GM12878 (cell line): ENCODE measurements around the gene IGLL5. TPM values are rescaled to one million over a fixed set of nuclear protein-coding genes. Genes with fewer than 3 reads are reported as not detected.

Experiments used
- ATAC-seq: fragments of 200-7000 bp; cut with Tn5 transposase; 3 replicates; pipeline ENCODE4 v1.9.1; 2020; ENCODE audit warnings: mild to moderate bottlenecking, moderate library complexity
- BruUV-seq: library from RNA; stranded (reverse); fragments of 400-500 nt; replicated peaks from 2 replicates; lab custom pipeline; 2021; lab: Mats Ljungman, UMichigan
- CTCF ChIA-PET: fragments of 300-600 bp; sonication (Branson Sonifier 250); formaldehyde crosslinking; extraction: SDS; loops from one replicate; lab custom pipeline; 2021; ENCODE audit warnings: inconsistent platforms; lab: Yijun Ruan, JAX
- POLR2A ChIA-PET: fragments of 350-600 bp; formaldehyde crosslinking; extraction: SDS; loops from one replicate; lab custom pipeline; 2021; ENCODE audit warnings: inconsistent platforms; lab: Charles Lee
- RAD21 ChIA-PET: fragments of 300-600 bp; sonication (Branson Sonifier 250); formaldehyde crosslinking; loops from one replicate; lab custom pipeline; 2023; ENCODE audit warnings: antibody characterized with exemption; ENCODE audit not compliant: unreplicated experiment; lab: Charles Lee
- SMC1A ChIA-PET: fragments of 300-600 bp; sonication (Branson Sonifier 250); formaldehyde crosslinking; loops from one replicate; lab custom pipeline; 2023; ENCODE audit not compliant: unreplicated experiment, uncharacterized antibody; lab: Charles Lee
- DNase-seq: peaks from one replicate; pipeline ENCODE4 v3.0.0-alpha.2; 2011; ENCODE audit warnings: low read depth, low spot score
- FAIRE-seq: peaks from 3 replicates; lab custom pipeline; 2011; peaks lifted over from hg19 to GRCh38; lab: Jason Lieb, UNC
- H2AFZ ChIP-seq: 2 replicates; pipeline ENCODE4 v1.6.0; 2011; ENCODE audit warnings: low read depth, low read length, control low read depth; ENCODE audit not compliant: control insufficient read depth
- H3K27ac ChIP-seq: 2 replicates; pipeline ENCODE4 v1.5.1; 2011; ENCODE audit warnings: control low read depth; ENCODE audit not compliant: control insufficient read depth, insufficient read depth
- H3K27me3 ChIP-seq, 2 experiments: replicated peaks in 1 of 2; 2 replicates each; pipeline versions ENCODE4 v1.6.0 to v1.6.1; 2011; ENCODE audit warnings: low read length in 1 of 2; ENCODE audit not compliant: control insufficient read depth in 2 of 2, insufficient read depth in 2 of 2
- H3K36me3 ChIP-seq, 2 experiments: 2 replicates each; pipeline ENCODE4 v1.5.1; 2011; ENCODE audit warnings: low read length in 1 of 2; ENCODE audit not compliant: control insufficient read depth in 2 of 2, insufficient read depth in 2 of 2
- H3K4me1 ChIP-seq: 2 replicates; pipeline ENCODE4 v1.6.1; 2011; ENCODE audit warnings: mild to moderate bottlenecking, low read length, moderate library complexity, mixed read lengths; ENCODE audit not compliant: control insufficient read depth, insufficient read depth
- H3K4me2 ChIP-seq: 2 replicates; pipeline ENCODE4 v1.6.0; 2011; ENCODE audit warnings: control low read depth; ENCODE audit not compliant: control insufficient read depth, insufficient read depth
- H3K4me3 ChIP-seq: fragments of 200-600 bp; sonication (generic); 2 replicates; pipeline ENCODE4 v1.5.1; 2016
- H3K79me2 ChIP-seq: 2 replicates; pipeline ENCODE4 v1.6.0; 2011; ENCODE audit warnings: low read length; ENCODE audit not compliant: control insufficient read depth, insufficient read depth
- H3K9ac ChIP-seq: 2 replicates; pipeline ENCODE4 v1.8.0; 2011; ENCODE audit warnings: low read length, control low read depth, mixed read lengths; ENCODE audit not compliant: control insufficient read depth, insufficient read depth
- H3K9me3 ChIP-seq: replicated peaks from 3 replicates; pipeline ENCODE4 v1.5.1; 2011; ENCODE audit warnings: mild to moderate bottlenecking, low read length; ENCODE audit not compliant: control insufficient read depth, insufficient read depth
- H4K20me1 ChIP-seq: 2 replicates; pipeline ENCODE4 v1.6.0; 2011; ENCODE audit not compliant: control insufficient read depth, insufficient read depth
- CBX5 ChIP-seq: sonication (generic); IDR thresholded peaks from 2 replicates; pipeline ENCODE4 v1.6.1; 2016; ENCODE audit warnings: low read depth, moderate library complexity, mild to moderate bottlenecking, inconsistent platforms
- KLF5 ChIP-seq: fragments of 450-650 bp; IDR thresholded peaks from 2 replicates; pipeline ENCODE4 v1.6.1; 2014; ENCODE audit warnings: mild to moderate bottlenecking; ENCODE audit not compliant: partially characterized antibody
- STAT1 ChIP-seq: fragments of 450-650 bp; conservative IDR thresholded peaks from 2 replicates; pipeline ENCODE4 v1.6.1; 2014; ENCODE audit warnings: antibody characterized with exemption, mild to moderate bottlenecking
- STAT3 ChIP-seq: IDR thresholded peaks from 2 replicates; pipeline ENCODE4 v1.6.1; 2011; ENCODE audit warnings: low read depth, low read length, improper control_type of control experiment
- ZBTB11 ChIP-seq: fragments of 450-650 bp; formaldehyde crosslinking; IDR thresholded peaks from 2 replicates; pipeline ENCODE4 v1.5.0; 2022; ENCODE audit warnings: mild to moderate bottlenecking, missing genetic modification characterization
- ZNF274 ChIP-seq: IDR thresholded peaks from one replicate; pipeline ENCODE4 v1.8.0; 2011; ENCODE audit not compliant: insufficient read length, insufficient read depth
- WGBS: methylation state at CpG from one replicate; pipeline ENCODE4 v1.1.6; 2016; ENCODE audit warnings: low lambda C conversion rate; ENCODE audit not compliant: insufficient replicate concordance, insufficient coverage; ENCODE audit errors: missing lambda C conversion rate; 5-methylcytosine and 5-hydroxymethylcytosine counted together
- in situ Hi-C: fragments of 300-500 bp; cut with MboI; formaldehyde crosslinking; loops from 9 replicates; pipeline ENCODE4 v1.14.3; 2018; ENCODE audit warnings: mixed read lengths
- intact Hi-C: fragments of 100-400 bp; cut with micrococcal nuclease; formaldehyde crosslinking; loops from one replicate; pipeline ENCODE4 v1.14.2; 2022; ENCODE audit not compliant: unreplicated experiment
- polyA plus RNA-seq, 11 experiments: library from polyadenylated mRNA; depleted of rRNA in 4 of 11; unstranded in 6 of 11; stranded (reverse) in 5 of 11; fragments of >200 nt; fragmentation: Nextera tagmentation in 4 of 11; fragmentation: Illumina TruSeq in 1 of 11; extraction: Ambion mirVana in 4 of 11; extraction: Trizol in 1 of 11; gene quantifications; 1 replicate in 1 of 11; 2 replicates in 10 of 11; pipeline versions ENCODE4 v1.2.1 to v1.2.3, GENCODE V29; 2011 to 2016; ENCODE audit warnings: inconsistent platforms in 2 of 11, missing spikeins in 2 of 11, low read depth in 1 of 11
- total RNA-seq, 4 experiments: library from RNA; depleted of rRNA in 3 of 4; stranded (reverse); fragments of >200 nt in 3 of 4; fragmentation: Illumina TruSeq in 1 of 4; extraction: Trizol in 1 of 4; gene quantifications; 2 replicates each; pipeline versions ENCODE4 v1.2.1 to v1.2.3, GENCODE V29; 2013 to 2021

The IGLL5 gene
- total and polyA plus RNA-seq, 10 of the 15 experiments (the other 5 are each of a cell fraction or from before 2014, with no cell fraction given), result not detected

DNA sequence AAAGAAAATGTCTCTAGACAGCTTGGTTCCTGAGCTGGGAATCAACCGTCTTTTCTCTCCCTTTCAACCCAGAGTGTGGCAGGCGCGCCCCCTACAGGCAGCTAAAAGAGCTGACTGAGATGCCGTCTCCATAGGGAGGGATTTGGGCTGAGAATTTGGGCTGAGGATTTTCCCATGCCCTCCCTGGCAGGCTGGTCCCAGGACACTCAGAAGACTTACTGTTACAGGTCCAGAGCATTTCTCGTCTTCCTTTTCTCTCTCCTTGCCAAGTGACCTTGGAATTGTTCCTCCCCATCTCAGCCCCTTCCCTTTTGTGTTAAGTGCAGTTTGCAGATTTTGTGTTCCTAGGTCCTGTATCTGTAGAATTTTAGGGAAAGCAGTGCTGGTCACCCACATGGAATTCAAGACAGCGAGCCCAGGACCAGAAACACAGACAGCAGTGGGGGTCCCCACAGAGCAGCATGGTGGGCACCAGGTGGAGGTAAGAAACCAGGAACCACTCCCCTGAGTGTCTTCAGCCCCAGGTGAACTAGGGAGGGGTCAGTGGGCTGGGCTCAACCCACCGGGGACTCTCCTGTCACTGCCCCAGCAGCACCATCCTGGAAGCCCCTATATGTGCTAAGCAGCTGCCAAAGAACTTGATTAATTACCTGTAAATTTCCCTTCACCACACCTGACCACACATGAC lies 9.9 kb upstream of the IGLL5 start:
- no peak overlapping the region for H3K4me3 ChIP-seq
- ChIA-PET POLR2A (no interaction called here), RAD21 (no interaction called here), SMC1A (no interaction called here), CTCF (no interaction called here)
- in situ Hi-C loops, result no loop called here
- no TSS peak for BruUV-seq
- H3K9me3 ChIP-seq, result no peaks in the 10 kb centered on the region
- no peak overlapping the region for H2AFZ ChIP-seq
- H3K27me3 ChIP-seq, result no peaks in the 10 kb centered on the region
- ATAC-seq, result no peak
- H3K36me3 ChIP-seq, result no peaks in the 10 kb centered on the region
- H3K79me2 ChIP-seq, result no peaks in the 10 kb centered on the region
- H3K4me1 ChIP-seq, result no peaks in the 10 kb centered on the region
- TF ChIP-seq STAT1 (no peak), ZNF274 (no peak), KLF5 (no peak), CBX5 (no peak), STAT3 (no peak), ZBTB11 (CRISPR knock-in tag) (no peak)
- intact Hi-C loops, result no loop called here
- FAIRE-seq, result no peak
- H3K27ac ChIP-seq, result no peak overlapping the region
- 2% methylated on average over 5 of the region's 7 CpGs for WGBS
- H3K9ac ChIP-seq, result no peak overlapping the region
- H4K20me1 ChIP-seq, result no peaks in the 10 kb centered on the region
- no peak for DNase-seq
- H3K4me2 ChIP-seq, result no peak overlapping the region
